ENCODE results near the gene MILR1. TPM values are rescaled to one million over a fixed set of nuclear protein-coding genes. Genes with fewer than 3 reads are reported as not detected.

The MILR1 gene
- total RNA-seq, 2 donors from 2014 or later: 2.0 to 5.3 TPM

- DNase-seq: peak; percentile 95
- H3K27ac ChIP-seq: peak within 1 kb of the TSS; percentile 98
- peaks cover 18% of the 10 kb centered on the region for H3K36me3 ChIP-seq
- TF ChIP-seq, protein P1, sequence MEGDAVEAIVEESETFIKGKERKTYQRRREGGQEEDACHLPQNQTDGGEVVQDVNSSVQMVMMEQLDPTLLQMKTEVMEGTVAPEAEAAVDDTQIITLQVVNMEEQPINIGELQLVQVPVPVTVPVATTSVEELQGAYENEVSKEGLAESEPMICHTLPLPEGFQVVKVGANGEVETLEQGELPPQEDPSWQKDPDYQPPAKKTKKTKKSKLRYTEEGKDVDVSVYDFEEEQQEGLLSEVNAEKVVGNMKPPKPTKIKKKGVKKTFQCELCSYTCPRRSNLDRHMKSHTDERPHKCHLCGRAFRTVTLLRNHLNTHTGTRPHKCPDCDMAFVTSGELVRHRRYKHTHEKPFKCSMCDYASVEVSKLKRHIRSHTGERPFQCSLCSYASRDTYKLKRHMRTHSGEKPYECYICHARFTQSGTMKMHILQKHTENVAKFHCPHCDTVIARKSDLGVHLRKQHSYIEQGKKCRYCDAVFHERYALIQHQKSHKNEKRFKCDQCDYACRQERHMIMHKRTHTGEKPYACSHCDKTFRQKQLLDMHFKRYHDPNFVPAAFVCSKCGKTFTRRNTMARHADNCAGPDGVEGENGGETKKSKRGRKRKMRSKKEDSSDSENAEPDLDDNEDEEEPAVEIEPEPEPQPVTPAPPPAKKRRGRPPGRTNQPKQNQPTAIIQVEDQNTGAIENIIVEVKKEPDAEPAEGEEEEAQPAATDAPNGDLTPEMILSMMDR (IDR thresholded peaks at IDR 0.05): no peak
- intact Hi-C loops (cut with DNase I): no loop called here
- no peaks in the 10 kb centered on the region for H3K9me3 ChIP-seq
- H3K9ac ChIP-seq (ENCODE audit: low read depth in 2 of 2, low read length in 2 of 2): peak within 1 kb of the TSS; percentile 98 to 99
- H3K4me3 ChIP-seq: peak within 1 kb of the TSS; percentile 89
- H3K4me1 ChIP-seq: peaks cover 8% of the 10 kb centered on the region
- no peaks in the 10 kb centered on the region for H3K27me3 ChIP-seq
Observed at GRCh38 chr17:64506576-64507412, 57.9 kb downstream of the MILR1 start, which contains the start of gene CEP95. Gene CEP95 (plus strand): TSS chr17:64506977. CDS start chr17:64507098, 121 bp downstream.

- Histone ChIP-seq H3K27ac (peak overlapping the region; percentile 98), H3K27me3 (no peaks in the 10 kb centered on the region), H3K4me1 (peaks cover 8% of the 10 kb centered on the region), H3K9ac (ENCODE audit: low read depth in 2 of 2, low read length in 2 of 2) (peak overlapping the region; percentile 90 to 91), H3K36me3 (peaks cover 13% of the 10 kb centered on the region), H3K4me3 (peak overlapping the region; percentile 89), H3K9me3 (no peaks in the 10 kb centered on the region)
- intact Hi-C loops (cut with DNase I): no loop called here
- TF ChIP-seq, protein P1 (IDR thresholded peaks at IDR 0.05): peak; percentile 24
- peak; percentile 44 for DNase-seq
Observed at GRCh38 chr17:64507413-64507782, 58.5 kb downstream of the MILR1 start.

GRCh38 chr17:64508683-64509082 is 59.8 kb downstream of the MILR1 start:
- H3K36me3 ChIP-seq: peaks cover under 1% of the 10 kb centered on the region
- TF ChIP-seq, protein P1 (IDR thresholded peaks at IDR 0.05): no peak
- H3K9ac ChIP-seq (ENCODE audit: low read depth in 2 of 2, low read length in 2 of 2): no peak overlapping the region
- H3K27ac ChIP-seq: no peak overlapping the region
- no peaks in the 10 kb centered on the region for H3K9me3 ChIP-seq
- H3K4me1 ChIP-seq: peaks cover 5% of the 10 kb centered on the region
- intact Hi-C loops (cut with DNase I): no loop called here
- DNase-seq: no peak
- no peaks in the 10 kb centered on the region for H3K27me3 ChIP-seq
- no peak overlapping the region for H3K4me3 ChIP-seq

- H3K4me3 ChIP-seq: no peak overlapping the region
- no peaks in the 10 kb centered on the region for H3K27me3 ChIP-seq
- no peaks in the 10 kb centered on the region for H3K4me1 ChIP-seq
- H3K36me3 ChIP-seq: no peaks in the 10 kb centered on the region
- DNase-seq: no peak
- TF ChIP-seq, protein P1 (IDR thresholded peaks at IDR 0.05): no peak
- no peaks in the 10 kb centered on the region for H3K9me3 ChIP-seq
- no peak overlapping the region for H3K27ac ChIP-seq
- no peak overlapping the region for H3K9ac ChIP-seq (ENCODE audit: low read depth in 2 of 2, low read length in 2 of 2)
- intact Hi-C loops (cut with DNase I): no loop called here
Observed at GRCh38 chr17:64509179-64509578, 60.3 kb downstream of the MILR1 start.

- H3K4me3 ChIP-seq: no peak overlapping the region
- H3K4me1 ChIP-seq: no peaks in the 10 kb centered on the region
- no peak for DNase-seq
- no peak overlapping the region for H3K9ac ChIP-seq (ENCODE audit: low read depth in 2 of 2, low read length in 2 of 2)
- no peak overlapping the region for H3K27ac ChIP-seq
- peaks cover 4% of the 10 kb centered on the region for H3K36me3 ChIP-seq
- TF ChIP-seq, protein P1 (IDR thresholded peaks at IDR 0.05): no peak
- no peaks in the 10 kb centered on the region for H3K27me3 ChIP-seq
- intact Hi-C loops (cut with DNase I): no loop called here
- H3K9me3 ChIP-seq: no peaks in the 10 kb centered on the region
Observed at GRCh38 chr17:64515419-64515818, 66.5 kb downstream of the MILR1 start.
